Measurements from ENCODE around the gene SLC44A3.

SLC44A3 gene

DNA sequence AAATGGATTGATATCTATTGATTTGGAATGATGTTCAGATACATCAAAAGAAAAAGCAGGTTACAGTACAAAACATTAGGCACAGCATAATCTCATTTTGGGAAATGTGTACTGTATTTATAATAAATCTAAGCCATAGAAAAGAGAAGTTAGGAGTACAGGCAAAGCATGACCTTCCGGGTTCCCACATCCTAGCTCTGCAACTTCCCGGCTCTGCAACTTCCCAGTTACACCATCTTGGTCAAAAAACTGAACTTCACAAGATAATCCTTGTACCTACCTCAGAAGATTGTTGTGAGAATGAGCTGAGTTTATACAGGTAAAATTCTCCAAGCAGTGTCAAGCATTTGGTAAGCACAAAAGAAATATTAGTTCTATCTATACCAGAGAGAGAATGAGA, 21.7 kb upstream of the SLC44A3 start:
- Histone ChIP-seq H3K9ac (ENCODE audit: low read length in 5 of 5) (no peak overlapping the region), H3K27ac (ENCODE audit: low read depth, low read length) (no peak overlapping the region), H3K27me3 (ENCODE audit: control insufficient read depth in 5 of 5, insufficient read depth in 4 of 5, low read length in 5 of 5) (no peaks in the 10 kb centered on the region), H3K36me3 (ENCODE audit: control insufficient read depth in 5 of 5, insufficient read depth in 5 of 5, low read length in 5 of 5) (no peaks in the 10 kb centered on the region), H3K4me3 (ENCODE audit: low read depth in 1 of 5, low read length in 5 of 5) (no peak overlapping the region), H3K9me3 (ENCODE audit: control insufficient read depth in 5 of 5, low read length in 5 of 5) (no peaks in the 10 kb centered on the region), H3K4me1 (ENCODE audit: control insufficient read depth in 5 of 5, insufficient read depth in 5 of 5, low read length in 5 of 5) (peaks cover 9 to 68% (median 55%) of the 10 kb centered on the region in 5 donors)

DNA sequence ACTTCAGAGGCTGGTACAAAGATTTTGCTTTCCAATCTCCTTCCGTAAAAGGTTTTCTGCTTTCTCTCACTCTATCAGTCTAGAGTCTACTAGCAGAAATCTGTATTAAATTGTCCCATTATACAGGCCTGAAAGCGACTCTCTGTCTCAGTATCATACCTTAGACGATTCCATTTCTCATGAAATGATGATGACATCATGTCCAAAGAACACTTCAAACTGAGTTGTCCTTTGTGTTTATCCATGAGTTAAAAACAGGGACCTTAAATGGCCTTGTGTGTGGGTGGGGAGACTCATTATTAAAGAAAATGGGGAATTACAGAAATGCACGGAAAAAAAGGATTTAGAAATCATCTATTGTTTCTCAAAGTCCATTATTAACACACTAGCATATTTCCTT, 21.0 kb upstream of the SLC44A3 start:
- Histone ChIP-seq H3K27me3 (ENCODE audit: control insufficient read depth in 5 of 5, insufficient read depth in 4 of 5, low read length in 5 of 5) (no peaks in the 10 kb centered on the region), H3K27ac (ENCODE audit: low read depth, low read length) (no peak overlapping the region), H3K4me3 (ENCODE audit: low read depth in 1 of 5, low read length in 5 of 5) (no peak overlapping the region), H3K36me3 (ENCODE audit: control insufficient read depth in 5 of 5, insufficient read depth in 5 of 5, low read length in 5 of 5) (no peaks in the 10 kb centered on the region), H3K9ac (ENCODE audit: low read length in 5 of 5) (no peak overlapping the region), H3K4me1 (ENCODE audit: control insufficient read depth in 5 of 5, insufficient read depth in 5 of 5, low read length in 5 of 5) (peaks cover 6 to 72% (median 57%) of the 10 kb centered on the region in 5 donors), H3K9me3 (ENCODE audit: control insufficient read depth in 5 of 5, low read length in 5 of 5) (no peaks in the 10 kb centered on the region)

DNA sequence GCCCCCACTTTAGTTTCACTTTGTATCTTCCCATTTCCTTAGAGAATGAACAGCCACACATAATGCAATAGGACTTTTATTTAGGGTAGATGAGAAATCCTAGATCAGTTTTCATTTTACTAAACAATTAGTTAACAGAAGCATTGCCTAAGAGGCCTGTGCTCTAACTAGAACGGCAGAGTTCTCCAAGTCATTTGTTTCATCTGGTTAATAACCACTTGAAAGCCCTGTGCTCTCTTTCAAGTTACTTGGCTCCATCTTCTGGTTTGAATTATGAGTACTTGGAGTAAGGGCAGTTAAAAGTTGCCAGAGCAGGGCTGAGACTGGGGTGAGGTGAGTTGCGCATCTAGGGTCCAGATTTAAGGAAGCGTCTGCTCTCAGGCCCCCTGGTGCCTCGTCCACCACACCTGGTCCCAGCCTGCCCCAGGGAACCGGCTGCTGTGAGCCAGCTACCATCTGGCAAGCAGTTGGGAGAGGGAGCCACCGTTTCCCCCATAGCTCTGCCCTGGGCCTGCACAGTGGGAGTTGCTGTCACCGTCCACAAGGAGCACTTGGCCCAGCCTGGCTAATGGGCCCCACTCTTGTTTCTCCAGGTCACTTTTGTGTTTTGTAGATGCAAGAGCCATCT, 18.1 kb upstream of the SLC44A3 start:
- Histone ChIP-seq H3K36me3 (ENCODE audit: control insufficient read depth in 5 of 5, insufficient read depth in 5 of 5, low read length in 5 of 5) (no peaks in the 10 kb centered on the region), H3K9ac (ENCODE audit: low read length in 5 of 5) (peak overlapping the region in 4 of 5 donors; percentile 21 to 52 (median 36)), H3K9me3 (ENCODE audit: control insufficient read depth in 5 of 5, low read length in 5 of 5) (no peaks in the 10 kb centered on the region), H3K27ac (ENCODE audit: low read depth, low read length) (peak overlapping the region; percentile 73), H3K4me1 (ENCODE audit: control insufficient read depth in 5 of 5, insufficient read depth in 5 of 5, low read length in 5 of 5) (peaks cover 0 to 58% (median 43%) of the 10 kb centered on the region in 5 donors), H3K4me3 (ENCODE audit: low read depth in 1 of 5, low read length in 5 of 5) (peak overlapping the region; percentile 7 to 47 (median 26)), H3K27me3 (ENCODE audit: control insufficient read depth in 5 of 5, insufficient read depth in 4 of 5, low read length in 5 of 5) (no peaks in the 10 kb centered on the region)

DNA sequence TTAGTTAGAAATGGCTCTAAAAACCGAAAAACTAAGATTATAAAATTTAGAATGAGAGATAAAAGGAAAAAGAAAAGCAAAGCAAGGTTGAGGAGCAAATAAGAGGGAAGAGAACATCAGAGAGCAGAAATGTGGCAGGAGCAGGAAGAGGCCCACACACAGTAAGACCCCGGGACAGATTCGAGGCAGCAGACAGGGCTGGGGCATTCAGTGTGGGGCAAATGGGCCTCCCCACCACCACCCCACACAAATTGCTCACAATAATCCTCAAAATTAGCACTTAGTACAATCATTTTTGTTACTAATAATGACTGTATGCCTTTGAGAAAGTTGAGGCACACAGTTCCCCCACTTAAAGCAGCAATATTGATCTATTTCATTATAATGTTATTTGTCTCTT, 17.1 kb upstream of the SLC44A3 start:
- Histone ChIP-seq H3K4me3 (ENCODE audit: low read depth in 1 of 5, low read length in 5 of 5) (no peak overlapping the region), H3K27ac (ENCODE audit: low read depth, low read length) (peak overlapping the region; percentile 73)

DNA sequence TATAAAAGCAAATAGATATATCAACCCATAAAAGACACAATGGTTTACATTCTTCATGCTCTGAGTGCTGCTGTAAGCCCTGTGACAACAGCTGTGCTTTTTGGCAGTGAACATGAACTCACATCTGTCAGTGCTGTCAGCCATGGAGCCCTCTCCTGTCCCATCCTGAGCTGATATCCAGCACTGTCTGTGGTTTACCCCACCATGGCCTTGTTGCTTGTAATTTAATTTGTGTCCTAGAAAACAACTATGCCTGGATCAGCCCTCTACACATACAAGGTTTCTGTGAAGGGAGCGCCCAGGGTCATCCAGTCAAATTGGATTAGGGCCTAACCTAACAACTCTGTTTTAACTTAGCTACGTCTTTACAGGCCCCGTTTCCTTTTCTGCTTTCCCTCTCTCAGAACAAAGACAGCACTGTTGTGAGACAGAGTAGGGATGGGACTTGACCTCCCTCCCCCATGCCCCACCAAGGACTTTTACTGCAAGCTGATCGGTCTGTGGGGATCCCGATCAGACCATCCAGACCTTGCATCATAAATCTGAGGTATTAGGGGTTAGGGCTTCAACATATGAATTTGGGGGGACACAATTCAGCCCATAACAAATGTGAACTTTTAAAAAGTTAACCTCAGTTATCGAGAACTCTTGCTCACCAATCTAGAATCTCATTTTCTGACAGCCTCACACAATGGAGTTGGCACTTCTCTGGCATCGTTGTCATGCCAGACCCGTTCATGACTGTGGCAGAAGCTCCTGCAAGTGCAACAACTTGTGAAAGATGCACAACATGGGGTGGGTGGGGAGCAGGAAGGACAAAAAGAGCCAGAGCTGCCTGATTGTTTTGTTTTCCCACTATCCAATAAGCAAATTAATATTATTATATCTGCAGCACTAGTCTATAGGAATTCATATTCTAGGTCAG, 16.4 kb upstream of the SLC44A3 start:
- H3K9me3 ChIP-seq (ENCODE audit: control insufficient read depth in 5 of 5, low read length in 5 of 5): no peaks in the 10 kb centered on the region
- peak overlapping the region in 1 of 5 donors; percentile 16 for H3K9ac ChIP-seq (ENCODE audit: low read length in 5 of 5)
- H3K36me3 ChIP-seq (ENCODE audit: control insufficient read depth in 5 of 5, insufficient read depth in 5 of 5, low read length in 5 of 5): no peaks in the 10 kb centered on the region
- peak overlapping the region; percentile 73 for H3K27ac ChIP-seq (ENCODE audit: low read depth, low read length)
- H3K4me1 ChIP-seq (ENCODE audit: control insufficient read depth in 5 of 5, insufficient read depth in 5 of 5, low read length in 5 of 5): peaks cover 0 to 45% (median 29%) of the 10 kb centered on the region in 5 donors
- no peak overlapping the region for H3K4me3 ChIP-seq (ENCODE audit: low read depth in 1 of 5, low read length in 5 of 5)
- no peaks in the 10 kb centered on the region for H3K27me3 ChIP-seq (ENCODE audit: control insufficient read depth in 5 of 5, insufficient read depth in 4 of 5, low read length in 5 of 5)

More for the DNA sequence above, 17.1 kb upstream of the SLC44A3 start:
- Histone ChIP-seq H3K27me3 (ENCODE audit: control insufficient read depth in 5 of 5, insufficient read depth in 4 of 5, low read length in 5 of 5) (no peaks in the 10 kb centered on the region), H3K36me3 (ENCODE audit: control insufficient read depth in 5 of 5, insufficient read depth in 5 of 5, low read length in 5 of 5) (no peaks in the 10 kb centered on the region), H3K4me1 (ENCODE audit: control insufficient read depth in 5 of 5, insufficient read depth in 5 of 5, low read length in 5 of 5) (peaks cover 0 to 51% (median 33%) of the 10 kb centered on the region in 5 donors), H3K9me3 (ENCODE audit: control insufficient read depth in 5 of 5, low read length in 5 of 5) (no peaks in the 10 kb centered on the region), H3K9ac (ENCODE audit: low read length in 5 of 5) (peak overlapping the region in 1 of 5 donors; percentile 16)

DNA sequence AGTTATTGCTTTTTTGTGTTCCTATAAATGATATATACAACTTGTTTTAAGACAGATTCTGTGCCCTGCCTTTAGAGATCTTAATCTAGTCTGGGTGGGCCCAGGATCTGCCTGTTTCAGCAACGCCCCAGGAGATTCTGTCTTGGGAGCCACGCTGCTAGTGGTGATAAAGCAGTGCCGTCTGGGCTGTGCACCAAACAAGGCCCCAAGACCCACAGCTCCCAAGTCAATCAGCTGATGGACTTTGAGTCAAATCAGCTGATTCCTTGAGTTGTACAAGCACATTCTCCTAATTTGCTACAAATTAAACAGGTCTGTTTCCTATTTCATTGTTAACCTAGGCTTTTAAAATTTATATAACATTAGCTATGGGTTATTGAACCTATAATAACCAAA, 15.7 kb upstream of the SLC44A3 start:
- no peak overlapping the region for H3K4me3 ChIP-seq (ENCODE audit: low read depth in 1 of 5, low read length in 5 of 5)
- H3K27ac ChIP-seq (ENCODE audit: low read depth, low read length): no peak overlapping the region
- no peaks in the 10 kb centered on the region for H3K9me3 ChIP-seq (ENCODE audit: control insufficient read depth in 5 of 5, low read length in 5 of 5)
- H3K27me3 ChIP-seq (ENCODE audit: control insufficient read depth in 5 of 5, insufficient read depth in 4 of 5, low read length in 5 of 5): no peaks in the 10 kb centered on the region
- peaks cover 0 to 39% (median 25%) of the 10 kb centered on the region in 5 donors for H3K4me1 ChIP-seq (ENCODE audit: control insufficient read depth in 5 of 5, insufficient read depth in 5 of 5, low read length in 5 of 5)
- no peak overlapping the region for H3K9ac ChIP-seq (ENCODE audit: low read length in 5 of 5)
- no peaks in the 10 kb centered on the region for H3K36me3 ChIP-seq (ENCODE audit: control insufficient read depth in 5 of 5, insufficient read depth in 5 of 5, low read length in 5 of 5)

DNA sequence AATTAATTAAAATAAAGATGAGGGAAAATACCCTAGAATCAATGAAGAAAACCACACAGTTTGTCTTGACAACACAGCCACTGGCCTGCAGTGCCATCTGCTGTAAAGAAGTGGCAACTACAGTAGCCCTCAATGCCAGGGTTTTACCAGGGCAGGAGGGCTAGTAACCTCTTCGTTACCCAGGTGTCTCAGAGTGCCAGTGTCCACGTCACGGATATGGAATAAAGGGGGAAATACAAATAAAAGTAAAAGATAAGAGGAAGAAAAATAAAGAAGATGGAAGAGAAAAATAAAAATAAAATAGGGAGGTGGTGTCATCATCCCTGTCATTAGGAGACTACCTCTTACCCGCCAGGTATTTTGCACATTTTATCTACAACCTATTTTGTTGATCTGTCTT, 14.2 kb upstream of the SLC44A3 start:
- H3K4me3 ChIP-seq (ENCODE audit: low read depth in 1 of 5, low read length in 5 of 5): no peak overlapping the region
- peaks cover 0 to 33% (median 25%) of the 10 kb centered on the region in 5 donors for H3K4me1 ChIP-seq (ENCODE audit: control insufficient read depth in 5 of 5, insufficient read depth in 5 of 5, low read length in 5 of 5)
- no peaks in the 10 kb centered on the region for H3K9me3 ChIP-seq (ENCODE audit: control insufficient read depth in 5 of 5, low read length in 5 of 5)
- H3K36me3 ChIP-seq (ENCODE audit: control insufficient read depth in 5 of 5, insufficient read depth in 5 of 5, low read length in 5 of 5): no peaks in the 10 kb centered on the region
- no peak overlapping the region for H3K9ac ChIP-seq (ENCODE audit: low read length in 5 of 5)
- no peak overlapping the region for H3K27ac ChIP-seq (ENCODE audit: low read depth, low read length)
- no peaks in the 10 kb centered on the region for H3K27me3 ChIP-seq (ENCODE audit: control insufficient read depth in 5 of 5, insufficient read depth in 4 of 5, low read length in 5 of 5)

DNA sequence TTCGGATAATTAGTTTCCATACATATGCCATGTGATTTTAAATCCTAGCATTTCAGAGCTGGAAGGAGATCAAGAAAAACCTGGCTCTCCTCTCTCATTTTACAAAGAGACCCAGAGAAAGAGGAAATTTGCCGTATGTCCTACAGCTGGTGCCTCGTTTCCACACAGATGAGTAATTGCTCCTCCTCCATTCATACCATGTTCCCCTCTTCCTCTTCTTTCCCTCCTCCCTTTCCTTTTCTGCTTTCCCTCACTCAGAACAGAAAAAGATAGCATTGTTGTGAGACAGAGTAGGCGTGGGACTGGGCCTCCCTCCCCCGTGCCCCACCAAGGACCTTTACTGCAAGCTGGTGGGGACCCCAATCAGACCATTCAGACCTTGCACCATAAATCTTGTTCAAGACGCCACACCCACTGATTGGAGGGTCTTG, 13.7 kb upstream of the SLC44A3 start:
- Histone ChIP-seq H3K9me3 (ENCODE audit: control insufficient read depth in 5 of 5, low read length in 5 of 5) (no peaks in the 10 kb centered on the region), H3K27ac (ENCODE audit: low read depth, low read length) (no peak overlapping the region), H3K36me3 (ENCODE audit: control insufficient read depth in 5 of 5, insufficient read depth in 5 of 5, low read length in 5 of 5) (no peaks in the 10 kb centered on the region), H3K27me3 (ENCODE audit: control insufficient read depth in 5 of 5, insufficient read depth in 4 of 5, low read length in 5 of 5) (no peaks in the 10 kb centered on the region), H3K4me3 (ENCODE audit: low read depth in 1 of 5, low read length in 5 of 5) (no peak overlapping the region), H3K4me1 (ENCODE audit: control insufficient read depth in 5 of 5, insufficient read depth in 5 of 5, low read length in 5 of 5) (peaks cover 0 to 31% (median 23%) of the 10 kb centered on the region in 5 donors), H3K9ac (ENCODE audit: low read length in 5 of 5) (no peak overlapping the region)

DNA sequence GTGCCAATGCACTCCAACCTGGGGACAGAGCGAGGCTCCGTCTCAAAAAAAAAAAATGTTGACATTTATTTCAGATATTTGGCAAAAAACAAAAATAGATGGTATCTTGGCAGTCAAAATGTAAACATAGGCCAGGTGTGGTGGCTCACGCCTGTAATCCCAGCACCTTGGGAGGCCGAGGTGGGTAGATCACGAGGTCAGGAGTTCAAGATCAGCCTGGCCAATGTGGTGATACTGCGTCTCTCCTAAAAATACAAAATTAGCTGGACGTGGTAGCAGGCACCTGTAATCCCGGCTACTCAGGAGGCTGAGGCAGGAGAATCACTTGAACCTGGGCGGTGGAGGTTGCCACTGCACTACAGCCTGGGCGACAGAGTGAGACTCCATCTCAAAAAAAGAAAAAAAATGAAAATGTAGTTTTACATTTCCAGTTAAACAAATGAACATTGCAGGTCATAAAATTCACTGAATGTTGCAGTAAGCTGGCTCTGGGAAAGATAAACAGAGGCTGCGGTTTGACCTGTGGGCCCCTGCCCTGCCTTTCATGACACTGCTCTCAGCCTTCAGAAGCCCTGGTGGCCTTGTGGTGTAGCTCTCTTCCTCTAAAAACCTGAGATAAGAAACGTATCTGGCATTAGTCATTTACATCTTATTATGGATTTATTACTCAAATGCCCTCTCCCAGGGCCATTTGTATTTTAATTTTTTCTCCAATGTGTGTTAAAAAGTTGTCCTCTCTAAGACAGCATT, 12.2 kb upstream of the SLC44A3 start:
- no peak overlapping the region for H3K9ac ChIP-seq (ENCODE audit: low read length in 5 of 5)
- H3K27ac ChIP-seq (ENCODE audit: low read depth, low read length): no peak overlapping the region
- H3K4me3 ChIP-seq (ENCODE audit: low read depth in 1 of 5, low read length in 5 of 5): no peak overlapping the region
- H3K4me1 ChIP-seq (ENCODE audit: control insufficient read depth in 5 of 5, insufficient read depth in 5 of 5, low read length in 5 of 5): peaks cover 0 to 17% (median 11%) of the 10 kb centered on the region in 5 donors
- H3K36me3 ChIP-seq (ENCODE audit: control insufficient read depth in 5 of 5, insufficient read depth in 5 of 5, low read length in 5 of 5): no peaks in the 10 kb centered on the region
- no peaks in the 10 kb centered on the region for H3K27me3 ChIP-seq (ENCODE audit: control insufficient read depth in 5 of 5, insufficient read depth in 4 of 5, low read length in 5 of 5)
- H3K9me3 ChIP-seq (ENCODE audit: control insufficient read depth in 5 of 5, low read length in 5 of 5): no peaks in the 10 kb centered on the region

All from subcutaneous abdominal adipose tissue (tissue), 5 donors.